Adrenal gland (tissue), 12 donors: Measurements from ENCODE around the gene NCF4. TPM values are rescaled to one million over a fixed set of nuclear protein-coding genes. Genes with fewer than 3 reads are reported as not detected.

Experiments used
- DNase-seq, 7 donors: peaks; one replicate each; pipeline ENCODE4 v3.0.0-alpha.2; 2019 to 2020
- H3K27ac ChIP-seq, 5 donors: fragments of 200-600 bp; sonication (generic) in 4 of 5; 1 replicate in 3 of 5; 2 replicates in 2 of 5; pipeline versions ENCODE4 v1.5.1 to v1.8.0; 2016 to 2020; ENCODE audit warnings: mild to moderate bottlenecking in 1 of 5
- H3K27me3 ChIP-seq: fragments of 200-600 bp; 2 replicates; pipeline ENCODE4 v1.8.0; 2021
- H3K36me3 ChIP-seq, 2 donors: fragments of 200-600 bp; replicated peaks in 1 of 2; 1 replicate in 1 of 2; 2 replicates in 1 of 2; pipeline versions ENCODE4 v1.5.1 to v1.8.0; 2018 to 2022
- H3K4me1 ChIP-seq, 2 donors: fragments of 200-600 bp; replicated peaks in 1 of 2; 1 replicate in 1 of 2; 2 replicates in 1 of 2; pipeline versions ENCODE4 v1.5.1 to v1.8.0; 2018 to 2021
- H3K4me3 ChIP-seq, 4 donors: fragments of 200-600 bp; sonication (generic) in 3 of 4; one replicate each; pipeline ENCODE4 v1.5.1; 2016 to 2018
- H3K9me3 ChIP-seq, 3 donors: fragments of 200-600 bp; sonication (generic) in 1 of 3; replicated peaks in 1 of 3; 1 replicate in 2 of 3; 2 replicates in 1 of 3; pipeline versions ENCODE4 v1.5.1 to v1.8.0; 2016 to 2021
- POLR2A ChIP-seq, 2 donors: fragments of 450-650 bp; IDR thresholded peaks; one replicate each; pipeline ENCODE4 v1.6.1; 2017; ENCODE audit warnings: antibody characterized with exemption in 2 of 2, mild to moderate bottlenecking in 2 of 2, moderate library complexity in 1 of 2
- WGBS, 4 donors: extraction: QIAGEN DNeasy Blood & Tissue Kit in 2 of 4; methylation state at CpG; one replicate each; pipeline versions ENCODE4 v1.1.5 to v1.1.7; 2013 to 2017; 5-methylcytosine and 5-hydroxymethylcytosine counted together
- intact Hi-C, 2 donors: fragments of 100-400 bp; cut with DNase I; formaldehyde crosslinking; loops; one replicate each; pipeline versions ENCODE4 v1.14.1 to v1.15.0; 2022 to 2023
- polyA plus RNA-seq, 3 donors: library from polyadenylated mRNA; stranded (reverse); fragments of 200-250 nt in 2 of 3; fragments of 350-450 nt in 1 of 3; fragmentation: Illumina TruSeq in 1 of 3; extraction: RNeasy Lipid Tissue Mini Kit (QIAGEN cat#74804) in 1 of 3; gene quantifications; one replicate each; pipeline ENCODE4 v1.2.3, GENCODE V29; 2013 to 2014
- total RNA-seq, 9 donors: library from RNA; depleted of rRNA in 4 of 9; stranded (reverse); fragments of >200 nt in 4 of 9; fragments of 120-200 nt in 1 of 9; fragmentation: NEBNext Ultra II Directional in 1 of 9; extraction: Animal tissue kit (Norgen Biotek cat#: 25700) in 1 of 9; gene quantifications; one replicate each; pipeline versions ENCODE4 v1.1.0 to v1.2.4, GENCODE V29; 2013 to 2023
- TF ChIP-seq, protein P1 (sequence below), 6 experiments: fragments of 450-650 bp in 4 of 6; fragments of 200-600 bp in 2 of 6; sonication (generic) in 1 of 6; IDR thresholded peaks; 1 replicate in 5 of 6; 2 replicates in 1 of 6; pipeline versions ENCODE4 v1.5.1 to v1.8.0; 2016 to 2021; ENCODE audit warnings: antibody characterized with exemption in 6 of 6, mild to moderate bottlenecking in 2 of 6, moderate library complexity in 1 of 6
- donor health status: healthy with polysubstance abuse.
- donor health status: Bipolar disorder and iron deficiency.
- donor health status: DM: yes; HTN: yes; CAD: no.
- donor health status: DM: no; HTN: no; CAD: no.
- donor health status: DM: no; HTN: no; CAD: no.
- donor health status: DM: yes; HTN: yes; CAD: no.

The NCF4 gene
- total and polyA plus RNA-seq, 12 donors = 2.0 to 58.1 (median 23.2) TPM

DNA sequence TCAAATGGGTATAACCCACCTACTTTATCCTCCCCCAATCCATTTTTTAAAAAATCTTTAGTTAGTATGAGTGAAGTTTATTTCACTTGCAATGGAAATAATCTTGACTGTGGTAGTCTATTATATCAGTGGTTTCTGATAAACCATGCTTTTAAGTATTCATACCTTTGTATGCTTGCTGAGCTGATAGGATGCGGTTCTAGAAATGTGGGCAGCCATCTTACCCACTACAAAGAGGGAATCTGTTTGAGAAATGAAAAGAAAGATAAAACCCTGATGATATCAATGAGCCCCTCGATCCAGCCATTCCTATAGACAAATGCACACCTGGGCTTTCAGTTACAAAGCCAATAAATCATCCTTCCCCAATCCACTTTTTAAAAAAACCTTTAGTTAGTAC, 30.2 kb upstream of the NCF4 start:
- intact Hi-C loops = no loop called here
- Histone ChIP-seq H3K9me3 (no peaks in the 10 kb centered on the region), H3K36me3 (no peaks in the 10 kb centered on the region), H3K27me3 (no peaks in the 10 kb centered on the region), H3K4me3 (no peak overlapping the region), H3K4me1 (no peaks in the 10 kb centered on the region), H3K27ac (no peak overlapping the region)
- 78 to 90% (median 88%) methylated on average over 2 of the region's 2 CpGs for WGBS, 4 donors
- DNase-seq = no peak
- TF ChIP-seq, protein P1, sequence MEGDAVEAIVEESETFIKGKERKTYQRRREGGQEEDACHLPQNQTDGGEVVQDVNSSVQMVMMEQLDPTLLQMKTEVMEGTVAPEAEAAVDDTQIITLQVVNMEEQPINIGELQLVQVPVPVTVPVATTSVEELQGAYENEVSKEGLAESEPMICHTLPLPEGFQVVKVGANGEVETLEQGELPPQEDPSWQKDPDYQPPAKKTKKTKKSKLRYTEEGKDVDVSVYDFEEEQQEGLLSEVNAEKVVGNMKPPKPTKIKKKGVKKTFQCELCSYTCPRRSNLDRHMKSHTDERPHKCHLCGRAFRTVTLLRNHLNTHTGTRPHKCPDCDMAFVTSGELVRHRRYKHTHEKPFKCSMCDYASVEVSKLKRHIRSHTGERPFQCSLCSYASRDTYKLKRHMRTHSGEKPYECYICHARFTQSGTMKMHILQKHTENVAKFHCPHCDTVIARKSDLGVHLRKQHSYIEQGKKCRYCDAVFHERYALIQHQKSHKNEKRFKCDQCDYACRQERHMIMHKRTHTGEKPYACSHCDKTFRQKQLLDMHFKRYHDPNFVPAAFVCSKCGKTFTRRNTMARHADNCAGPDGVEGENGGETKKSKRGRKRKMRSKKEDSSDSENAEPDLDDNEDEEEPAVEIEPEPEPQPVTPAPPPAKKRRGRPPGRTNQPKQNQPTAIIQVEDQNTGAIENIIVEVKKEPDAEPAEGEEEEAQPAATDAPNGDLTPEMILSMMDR (IDR thresholded peaks at IDR 0.05) = no peak
- no peak for TF ChIP-seq POLR2A (IDR thresholded peaks at IDR 0.05)

- Histone ChIP-seq H3K36me3 (no peaks in the 10 kb centered on the region), H3K4me3 (no peak overlapping the region), H3K9me3 (no peaks in the 10 kb centered on the region), H3K4me1 (no peaks in the 10 kb centered on the region), H3K27me3 (no peaks in the 10 kb centered on the region), H3K27ac (no peak overlapping the region)
- DNase-seq = no peak
- intact Hi-C loops = no loop called here
- TF ChIP-seq, protein P1 (IDR thresholded peaks at IDR 0.05) = no peak
- TF ChIP-seq POLR2A (IDR thresholded peaks at IDR 0.05) = no peak
These were observed 29.6 kb upstream of the NCF4 start for GRCh38 chr22:36831206-36831605.

- DNase-seq = no peak
- Histone ChIP-seq H3K36me3 (no peaks in the 10 kb centered on the region), H3K27me3 (no peaks in the 10 kb centered on the region), H3K4me3 (no peak overlapping the region), H3K27ac (no peak overlapping the region), H3K4me1 (no peaks in the 10 kb centered on the region), H3K9me3 (no peaks in the 10 kb centered on the region)
- no peak for TF ChIP-seq POLR2A (IDR thresholded peaks at IDR 0.05)
- TF ChIP-seq, protein P1 (IDR thresholded peaks at IDR 0.05) = no peak
- 79 to 92% (median 87%) methylated on average over 3 of the region's 3 CpGs for WGBS, 4 donors
- intact Hi-C loops = no loop called here
These were observed 29.1 kb upstream of the NCF4 start for GRCh38 chr22:36831717-36832116.

DNA sequence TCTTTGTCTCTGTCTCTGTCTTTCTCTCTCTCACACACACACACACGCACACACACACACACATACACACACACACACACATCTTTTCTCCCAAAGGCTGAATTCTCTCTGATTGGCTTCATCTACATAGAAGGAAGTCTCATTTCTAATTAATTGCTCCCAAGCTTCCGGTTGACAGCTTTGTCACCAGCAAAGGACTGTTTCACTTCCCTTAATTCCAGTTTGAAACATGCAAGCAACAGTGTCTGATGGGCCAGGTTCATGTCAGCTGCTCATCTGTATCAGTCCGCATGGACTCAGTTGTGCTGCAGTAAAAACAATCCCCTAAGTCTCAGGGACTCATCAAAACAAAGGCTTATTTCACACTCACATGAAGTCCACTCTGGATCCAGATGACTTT, 27.7 kb upstream of the NCF4 start:
- 61 to 75% (median 69%) methylated on average over 3 of the region's 3 CpGs for WGBS, 4 donors
- DNase-seq = no peak

More for the DNA sequence above, 27.7 kb upstream of the NCF4 start:
- H3K4me3 ChIP-seq = no peak overlapping the region
- TF ChIP-seq, protein P1 (IDR thresholded peaks at IDR 0.05) = no peak
- no peak for TF ChIP-seq POLR2A (IDR thresholded peaks at IDR 0.05)
- H3K4me1 ChIP-seq = no peaks in the 10 kb centered on the region
- H3K27ac ChIP-seq = no peak overlapping the region
- no peaks in the 10 kb centered on the region for H3K36me3 ChIP-seq
- no peaks in the 10 kb centered on the region for H3K9me3 ChIP-seq
- no peaks in the 10 kb centered on the region for H3K27me3 ChIP-seq
- intact Hi-C loops = no loop called here
